ENCODE data around the gene GPRC5C.

DNA sequence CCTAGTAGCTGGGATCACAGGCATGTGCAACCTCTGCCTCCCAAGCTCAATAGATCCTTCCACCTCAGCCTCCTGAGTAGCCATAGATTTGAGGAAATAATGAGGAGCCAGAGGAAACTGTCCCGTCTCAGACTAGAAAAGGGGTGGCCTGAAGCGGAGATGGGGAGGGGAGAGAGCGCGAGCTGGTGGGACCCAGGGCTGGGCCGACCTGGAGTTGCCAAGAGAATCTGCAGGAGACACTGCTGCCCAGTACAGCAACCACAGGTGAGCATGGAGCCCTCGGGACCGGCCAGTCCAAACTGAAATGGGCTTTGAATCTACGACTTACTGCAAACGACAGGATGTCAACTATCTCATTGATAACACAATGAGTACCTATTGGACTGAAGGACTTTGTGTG, 58.8 kb downstream of the GPRC5C start:
- TF ChIP-seq, protein P1, sequence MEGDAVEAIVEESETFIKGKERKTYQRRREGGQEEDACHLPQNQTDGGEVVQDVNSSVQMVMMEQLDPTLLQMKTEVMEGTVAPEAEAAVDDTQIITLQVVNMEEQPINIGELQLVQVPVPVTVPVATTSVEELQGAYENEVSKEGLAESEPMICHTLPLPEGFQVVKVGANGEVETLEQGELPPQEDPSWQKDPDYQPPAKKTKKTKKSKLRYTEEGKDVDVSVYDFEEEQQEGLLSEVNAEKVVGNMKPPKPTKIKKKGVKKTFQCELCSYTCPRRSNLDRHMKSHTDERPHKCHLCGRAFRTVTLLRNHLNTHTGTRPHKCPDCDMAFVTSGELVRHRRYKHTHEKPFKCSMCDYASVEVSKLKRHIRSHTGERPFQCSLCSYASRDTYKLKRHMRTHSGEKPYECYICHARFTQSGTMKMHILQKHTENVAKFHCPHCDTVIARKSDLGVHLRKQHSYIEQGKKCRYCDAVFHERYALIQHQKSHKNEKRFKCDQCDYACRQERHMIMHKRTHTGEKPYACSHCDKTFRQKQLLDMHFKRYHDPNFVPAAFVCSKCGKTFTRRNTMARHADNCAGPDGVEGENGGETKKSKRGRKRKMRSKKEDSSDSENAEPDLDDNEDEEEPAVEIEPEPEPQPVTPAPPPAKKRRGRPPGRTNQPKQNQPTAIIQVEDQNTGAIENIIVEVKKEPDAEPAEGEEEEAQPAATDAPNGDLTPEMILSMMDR (IDR thresholded peaks at IDR 0.05) = no peak
- TF ChIP-seq POLR2A (IDR thresholded peaks at IDR 0.05) = no peak
